Measurements from ENCODE around the gene PRKN.

PRKN gene

DNA sequence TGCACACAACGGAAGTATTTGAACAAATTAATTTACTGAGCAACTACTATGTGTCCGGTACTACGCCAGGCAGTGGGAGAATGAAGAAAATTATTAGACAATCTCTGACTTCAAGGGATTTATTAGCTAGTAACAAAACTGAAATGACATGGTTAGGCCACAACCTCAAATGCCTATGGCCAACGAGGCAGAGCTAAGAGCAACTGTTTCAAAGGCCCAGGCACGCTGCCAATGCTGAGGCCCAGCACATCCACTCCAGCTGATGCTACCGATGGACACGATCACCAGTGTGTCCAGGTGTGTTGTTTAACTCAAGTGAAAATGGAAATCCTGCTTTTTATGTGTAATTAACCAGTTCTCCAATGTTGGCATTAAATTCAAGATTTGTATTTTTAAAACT is 420.9 kb downstream of the PRKN start:
- DNase-seq (ENCODE audit: low spot score) = no peak

GRCh38 chr6:162301128-162301527 is 426.4 kb downstream of the PRKN start:
- DNase-seq (ENCODE audit: low spot score) = no peak

- DNase-seq (ENCODE audit: low spot score) = no peak
Observed at GRCh38 chr6:162294029-162294428, 433.5 kb downstream of the PRKN start.

DNA sequence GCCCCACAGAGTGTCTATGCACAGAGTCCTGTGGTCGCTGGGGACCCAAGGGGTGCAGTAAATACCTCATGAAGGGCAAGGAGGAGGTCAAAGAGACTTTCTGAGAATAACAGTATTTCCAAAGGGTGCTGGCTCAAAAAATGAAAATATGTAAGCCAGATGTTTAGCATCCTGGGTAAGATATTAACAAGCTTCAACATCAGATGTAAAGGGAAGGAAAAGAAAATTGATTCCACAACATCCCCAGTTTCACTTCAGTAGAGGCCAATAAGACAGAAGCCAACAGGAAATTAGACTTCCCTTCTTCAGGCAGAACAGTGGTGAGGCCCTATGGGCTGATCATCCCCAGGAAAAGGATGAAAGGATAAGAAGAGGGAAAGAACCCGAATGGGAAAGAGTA is 434.7 kb downstream of the PRKN start:
- DNase-seq (ENCODE audit: low spot score) = no peak

DNA sequence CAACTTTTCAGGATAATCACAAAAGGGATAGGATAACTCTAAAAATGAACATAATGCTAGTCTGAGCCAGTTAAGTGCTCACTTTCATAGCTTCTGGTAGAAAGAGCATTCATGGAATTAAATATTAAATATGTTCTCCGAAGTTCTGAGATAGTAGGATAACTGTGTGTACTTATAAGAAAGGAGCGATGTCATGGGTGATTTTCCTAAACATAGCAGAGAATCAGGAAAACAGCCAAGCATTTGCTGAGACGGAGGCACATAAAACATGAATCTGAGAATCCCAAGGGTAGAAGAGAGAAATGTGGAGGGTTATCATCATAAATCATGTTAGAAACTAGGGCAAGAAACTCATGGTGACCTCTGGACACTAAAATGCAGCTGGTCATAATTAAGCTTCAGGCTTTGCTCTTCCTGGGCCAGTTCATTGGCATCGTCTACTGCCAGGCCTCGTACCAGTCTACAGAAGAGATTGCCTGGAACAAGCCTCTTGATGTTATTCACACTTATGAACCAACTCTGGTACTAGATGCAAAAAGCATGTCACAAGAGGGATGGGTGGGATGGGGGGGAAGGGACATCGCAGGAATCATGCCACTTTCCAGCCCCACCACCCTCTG is 436.6 kb downstream of the PRKN start:
- DNase-seq (ENCODE audit: low spot score) = no peak

DNA sequence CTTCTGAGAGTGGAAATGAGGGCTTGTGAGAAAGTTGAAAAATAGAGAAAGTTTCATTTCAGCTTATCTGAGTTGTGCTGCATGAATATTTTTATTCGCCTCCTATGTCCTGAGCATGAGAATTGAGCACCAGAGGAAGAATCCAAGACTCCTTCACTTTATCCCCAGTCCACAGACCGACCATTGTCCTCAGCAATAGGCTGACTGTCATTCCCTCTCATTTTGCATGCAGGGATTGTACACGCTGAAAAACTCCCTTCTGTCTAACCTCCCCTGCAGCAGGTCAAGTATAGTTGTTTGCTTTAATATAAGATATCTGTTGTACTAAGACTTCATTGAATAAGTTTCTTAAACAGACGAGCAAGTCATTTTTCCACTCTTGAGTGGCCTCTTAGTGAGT is 437.6 kb downstream of the PRKN start:
- DNase-seq (ENCODE audit: low spot score) = no peak

DNA sequence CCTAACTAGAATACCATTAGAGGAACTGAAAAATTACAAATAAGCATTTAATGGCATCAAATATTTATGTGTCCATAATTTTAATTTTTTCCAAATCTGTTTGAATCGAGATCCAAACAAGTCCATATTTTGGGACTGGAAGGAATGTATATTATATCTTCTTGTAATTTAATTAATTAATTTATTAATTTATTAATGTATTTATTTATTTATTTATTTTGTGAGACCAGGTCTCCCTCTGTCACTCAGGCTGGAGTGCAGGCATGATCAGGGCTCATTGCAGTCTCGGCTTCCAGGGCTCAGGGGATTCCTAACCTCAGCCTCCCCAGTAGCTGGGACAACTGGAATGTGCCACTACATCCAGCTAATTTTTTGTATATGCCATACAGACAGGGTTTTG is 453.6 kb downstream of the PRKN start:
- no peak for DNase-seq (ENCODE audit: low spot score)

DNA sequence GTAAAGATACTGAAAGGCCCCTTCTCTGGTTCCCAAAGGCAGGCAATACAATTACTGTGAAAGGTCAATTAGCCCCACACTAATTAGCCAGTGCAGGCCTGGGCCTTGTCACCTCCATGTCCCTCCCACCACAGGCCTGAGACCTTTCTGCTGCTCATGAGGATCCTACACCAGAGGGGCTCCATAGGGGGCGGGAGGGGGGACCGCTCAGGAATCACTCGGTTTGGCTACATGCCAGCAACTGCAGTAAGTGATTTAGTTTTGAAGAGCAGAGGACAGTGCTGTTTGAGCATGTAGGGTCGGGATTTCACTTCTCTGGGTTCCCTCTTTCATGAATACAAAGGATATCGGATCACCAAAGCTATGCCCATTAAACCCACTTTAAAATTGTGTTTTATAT is 455.6 kb downstream of the PRKN start:
- DNase-seq (ENCODE audit: low spot score) = no peak

DNA sequence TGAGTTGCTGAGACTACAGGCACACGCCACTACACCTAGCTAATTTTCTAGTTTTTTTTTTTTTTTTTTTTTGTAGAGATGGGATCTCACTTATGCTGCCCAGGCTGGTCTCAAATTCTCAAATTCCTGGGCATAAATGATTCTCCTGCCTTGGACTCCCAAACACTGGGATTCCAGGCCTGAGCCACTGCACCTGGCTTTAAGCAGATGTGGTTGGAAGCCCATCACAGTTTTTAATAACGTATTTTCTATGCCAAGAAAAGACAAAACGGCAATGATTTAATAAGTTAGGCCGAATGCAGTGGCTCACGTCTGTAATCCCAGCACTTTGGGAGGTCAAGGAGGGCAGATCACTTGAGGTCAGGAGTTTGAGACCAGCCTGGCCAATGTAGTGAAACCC is 456.6 kb downstream of the PRKN start:
- DNase-seq (ENCODE audit: low spot score) = no peak

DNA sequence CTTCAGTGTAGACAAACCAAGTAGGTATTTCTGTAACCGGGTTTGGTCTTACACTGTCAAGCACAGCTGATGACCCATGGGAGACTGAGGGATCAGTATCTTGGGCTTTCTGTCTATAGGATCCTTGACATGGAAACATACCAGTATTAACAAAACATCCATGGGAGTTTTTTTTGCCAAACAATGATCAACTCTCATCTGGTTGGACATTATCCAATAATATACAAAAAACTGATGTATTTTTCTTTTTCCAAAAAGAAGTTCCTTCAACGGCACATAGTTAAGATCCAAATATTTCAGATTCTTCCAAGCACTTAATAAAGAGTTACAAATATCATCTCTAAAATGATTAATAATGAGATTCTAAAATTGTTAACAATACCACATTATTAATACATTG is 459.9 kb downstream of the PRKN start:
- DNase-seq (ENCODE audit: low spot score) = no peak

GRCh38 chr6:162267126-162267525 is 460.4 kb downstream of the PRKN start:
- no peak for DNase-seq (ENCODE audit: low spot score)

- DNase-seq (ENCODE audit: low spot score) = no peak
Observed at GRCh38 chr6:162264581-162264980, 463.0 kb downstream of the PRKN start.

GRCh38 chr6:162262466-162263196 is 464.9 kb downstream of the PRKN start:
- no peak for DNase-seq (ENCODE audit: low spot score)

GRCh38 chr6:162261598-162261997 is 466.0 kb downstream of the PRKN start:
- no peak for DNase-seq (ENCODE audit: low spot score)

- no peak for DNase-seq (ENCODE audit: low spot score)
Observed at GRCh38 chr6:162260027-162260426, 467.5 kb downstream of the PRKN start.

GRCh38 chr6:162258647-162259046 is 468.9 kb downstream of the PRKN start:
- DNase-seq (ENCODE audit: low spot score) = no peak

DNA sequence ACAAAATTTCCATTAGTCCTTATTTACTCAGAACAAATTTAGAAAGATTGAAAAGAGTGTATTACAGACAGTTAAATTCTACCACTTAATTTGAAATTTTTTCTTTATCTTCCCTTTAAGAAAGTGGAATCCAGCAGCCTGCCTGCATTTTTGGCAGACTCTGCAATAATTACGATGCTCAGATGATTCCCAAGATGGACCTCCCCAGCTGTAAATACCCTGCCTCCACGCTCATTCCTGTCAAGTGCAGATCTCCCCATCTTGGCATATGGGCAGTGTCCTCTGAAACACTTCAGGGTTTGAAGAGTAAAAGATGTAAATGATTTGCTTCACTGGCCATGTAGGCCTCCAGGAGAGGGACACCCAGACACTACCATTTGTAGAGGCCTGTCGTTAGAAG is 471.2 kb downstream of the PRKN start:
- no peak for DNase-seq (ENCODE audit: low spot score)

DNA sequence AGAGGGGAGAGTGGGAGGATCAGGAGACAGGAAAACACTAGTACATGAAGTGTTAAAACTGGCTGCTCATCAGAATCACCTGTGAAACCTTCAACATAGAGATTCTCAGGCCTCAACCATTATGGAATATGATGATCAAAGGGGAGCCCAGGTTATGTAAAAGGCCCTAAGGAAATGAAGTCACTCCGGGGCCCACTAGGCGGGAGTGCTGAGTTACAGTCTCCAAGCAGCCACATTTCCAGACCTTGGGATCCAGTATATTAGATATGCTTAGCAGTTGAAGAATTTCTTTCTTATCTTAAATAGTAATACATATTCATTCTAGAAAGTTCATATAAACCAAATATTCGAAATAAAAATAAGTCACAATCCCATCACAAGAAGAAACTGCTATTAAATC is 476.3 kb downstream of the PRKN start:
- no peak for DNase-seq (ENCODE audit: low spot score)

GRCh38 chr6:162249907-162250642 is 477.5 kb downstream of the PRKN start:
- no peak for DNase-seq (ENCODE audit: low spot score)

DNA sequence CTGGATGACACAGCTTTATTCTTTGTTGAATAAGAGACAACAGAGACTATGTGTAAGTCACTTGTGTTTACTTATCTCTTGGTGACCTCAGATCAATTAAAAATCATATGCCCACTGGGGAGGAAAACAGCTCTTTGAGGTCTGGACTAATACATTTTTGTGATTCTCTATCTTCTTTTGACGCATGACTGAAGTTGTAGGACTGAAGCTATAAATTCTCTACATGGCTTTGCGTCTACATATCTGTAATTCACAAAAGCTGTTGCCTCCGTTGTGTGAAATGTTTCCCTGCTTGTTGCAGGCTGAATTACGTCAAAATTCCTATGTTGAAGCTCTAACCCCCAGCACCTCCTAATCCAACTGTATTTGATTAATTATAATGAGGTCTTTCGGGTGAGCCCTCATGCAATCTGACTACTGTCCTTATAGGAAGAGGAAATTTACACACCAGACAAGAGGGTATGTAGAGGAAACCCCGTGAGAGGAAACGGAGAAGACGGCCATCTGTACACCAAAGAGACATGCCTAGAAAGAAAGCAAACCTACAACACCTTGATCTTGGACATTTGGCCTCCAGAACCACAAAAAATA is 481.6 kb downstream of the PRKN start:
- no peak for DNase-seq (ENCODE audit: low spot score)

DNA sequence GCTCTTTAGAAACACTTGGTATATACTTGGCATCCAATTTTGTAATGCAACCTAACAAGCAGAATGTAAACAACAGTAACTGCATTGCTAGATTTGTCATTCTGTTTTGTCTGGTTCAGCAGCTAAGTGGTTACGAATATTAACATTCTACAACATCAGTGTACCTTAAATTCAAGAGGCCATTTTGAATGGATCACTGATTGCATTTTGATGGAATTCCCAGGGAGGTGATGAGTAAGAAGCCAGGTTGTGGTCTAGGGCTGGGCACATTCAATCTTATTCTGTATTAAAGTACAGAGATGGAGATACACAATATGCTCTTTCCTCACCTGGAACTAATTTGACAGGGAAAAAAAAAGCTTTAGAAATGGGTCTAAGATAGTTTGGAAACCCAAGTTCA is 483.5 kb downstream of the PRKN start:
- no peak for DNase-seq (ENCODE audit: low spot score)

- no peak for DNase-seq (ENCODE audit: low spot score)
Observed at GRCh38 chr6:162242915-162243314, 484.7 kb downstream of the PRKN start.

DNA sequence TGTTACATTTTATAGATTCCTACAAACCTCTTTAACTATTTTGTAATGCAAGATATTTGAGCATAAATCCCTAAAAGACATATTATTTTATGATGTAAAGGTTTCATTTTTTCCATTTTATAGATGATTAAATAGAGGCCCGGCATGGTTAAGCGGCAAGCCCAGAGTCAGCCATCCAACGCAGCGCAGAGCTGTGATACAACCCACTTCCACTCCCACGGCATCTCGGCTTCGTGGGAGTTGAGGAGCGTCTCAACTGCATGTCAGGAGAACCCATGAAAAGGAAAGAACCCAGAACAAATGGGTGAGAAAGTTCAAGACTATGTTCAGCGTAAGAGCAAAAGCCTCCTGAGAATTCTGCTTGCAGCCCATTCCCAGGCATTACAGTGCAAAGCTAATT is 488.2 kb downstream of the PRKN start:
- DNase-seq (ENCODE audit: low spot score) = no peak
